Omental fat pad (tissue), 4 donors: ENCODE results near the gene STING1. TPM values are rescaled to one million over a fixed set of nuclear protein-coding genes. Genes with fewer than 3 reads are reported as not detected.
"Not testable (repeated sequence)": the region's sequence is repeated elsewhere in the genome, so short reads cannot be mapped to it uniquely, and the experiment has no call there.

Source experiments
- ATAC-seq: fragments of 150-250 bp; one replicate; pipeline ENCODE4 v1.9.1; 2016; ENCODE audit warnings: mild to moderate bottlenecking, moderate library complexity; ENCODE audit not compliant: low FRiP score
- DNase-seq: peaks from one replicate; pipeline ENCODE4 v3.0.0-alpha.2; 2019; ENCODE audit warnings: low spot score
- total RNA-seq, 4 donors: library from RNA; depleted of rRNA; stranded (reverse); fragments of >200 nt; gene quantifications; one replicate each; pipeline ENCODE4 v1.1.0, GENCODE V29; 2016
- TF ChIP-seq, protein P1 (sequence below), 3 donors: fragments of 450-650 bp; IDR thresholded peaks; one replicate each; pipeline ENCODE4 v1.5.1; 2016 to 2017; ENCODE audit warnings: antibody characterized with exemption in 3 of 3, mild to moderate bottlenecking in 3 of 3, moderate library complexity in 2 of 3

STING1 gene
- total RNA-seq, 4 donors from 2014 or later: 32.8 to 93.3 (median 48.7) TPM

DNA sequence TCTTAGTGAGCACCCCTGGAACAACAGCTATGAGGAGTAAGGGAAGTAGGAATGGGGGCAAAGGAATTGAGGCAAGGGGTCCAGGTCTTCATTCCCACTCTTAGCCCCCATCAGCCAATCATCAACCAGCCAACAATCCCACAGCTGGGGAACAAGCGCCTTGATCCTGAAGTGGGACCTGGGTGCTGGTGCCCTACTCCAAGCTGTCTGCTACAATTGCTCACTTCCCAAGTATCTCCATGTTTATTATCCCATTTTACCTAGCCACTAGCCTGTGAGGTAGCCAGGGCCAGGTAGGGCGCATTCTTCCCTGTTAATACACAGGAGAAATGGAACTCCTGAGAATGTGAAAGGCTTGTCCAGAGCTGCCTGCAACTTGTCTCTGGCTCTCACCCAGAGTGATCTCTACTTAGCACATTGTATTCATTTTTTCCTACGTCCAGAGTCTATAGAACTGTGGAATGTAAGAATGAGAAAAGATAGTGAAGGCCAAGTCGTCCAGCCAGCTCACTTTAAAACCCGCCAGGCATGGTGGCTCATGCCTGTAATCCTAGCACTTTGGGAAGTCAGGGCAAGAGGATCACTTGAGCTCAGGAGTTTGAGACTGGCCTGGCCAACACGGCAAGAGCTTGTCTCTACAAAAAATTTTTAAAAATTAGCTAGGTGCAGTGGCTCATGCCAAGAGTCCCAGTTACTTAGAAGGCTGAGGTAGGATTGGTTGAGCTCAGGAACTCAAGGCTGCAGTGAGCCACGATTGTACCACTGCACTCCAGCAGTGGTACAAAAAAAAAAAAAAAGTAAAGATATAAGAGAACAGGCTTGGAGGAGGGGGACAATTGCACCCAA is 37.0 kb downstream of the STING1 start:
- ATAC-seq (no peak), DNase-seq (no peak)
- TF ChIP-seq, protein P1, sequence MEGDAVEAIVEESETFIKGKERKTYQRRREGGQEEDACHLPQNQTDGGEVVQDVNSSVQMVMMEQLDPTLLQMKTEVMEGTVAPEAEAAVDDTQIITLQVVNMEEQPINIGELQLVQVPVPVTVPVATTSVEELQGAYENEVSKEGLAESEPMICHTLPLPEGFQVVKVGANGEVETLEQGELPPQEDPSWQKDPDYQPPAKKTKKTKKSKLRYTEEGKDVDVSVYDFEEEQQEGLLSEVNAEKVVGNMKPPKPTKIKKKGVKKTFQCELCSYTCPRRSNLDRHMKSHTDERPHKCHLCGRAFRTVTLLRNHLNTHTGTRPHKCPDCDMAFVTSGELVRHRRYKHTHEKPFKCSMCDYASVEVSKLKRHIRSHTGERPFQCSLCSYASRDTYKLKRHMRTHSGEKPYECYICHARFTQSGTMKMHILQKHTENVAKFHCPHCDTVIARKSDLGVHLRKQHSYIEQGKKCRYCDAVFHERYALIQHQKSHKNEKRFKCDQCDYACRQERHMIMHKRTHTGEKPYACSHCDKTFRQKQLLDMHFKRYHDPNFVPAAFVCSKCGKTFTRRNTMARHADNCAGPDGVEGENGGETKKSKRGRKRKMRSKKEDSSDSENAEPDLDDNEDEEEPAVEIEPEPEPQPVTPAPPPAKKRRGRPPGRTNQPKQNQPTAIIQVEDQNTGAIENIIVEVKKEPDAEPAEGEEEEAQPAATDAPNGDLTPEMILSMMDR (IDR thresholded peaks at IDR 0.05): no peak

DNA sequence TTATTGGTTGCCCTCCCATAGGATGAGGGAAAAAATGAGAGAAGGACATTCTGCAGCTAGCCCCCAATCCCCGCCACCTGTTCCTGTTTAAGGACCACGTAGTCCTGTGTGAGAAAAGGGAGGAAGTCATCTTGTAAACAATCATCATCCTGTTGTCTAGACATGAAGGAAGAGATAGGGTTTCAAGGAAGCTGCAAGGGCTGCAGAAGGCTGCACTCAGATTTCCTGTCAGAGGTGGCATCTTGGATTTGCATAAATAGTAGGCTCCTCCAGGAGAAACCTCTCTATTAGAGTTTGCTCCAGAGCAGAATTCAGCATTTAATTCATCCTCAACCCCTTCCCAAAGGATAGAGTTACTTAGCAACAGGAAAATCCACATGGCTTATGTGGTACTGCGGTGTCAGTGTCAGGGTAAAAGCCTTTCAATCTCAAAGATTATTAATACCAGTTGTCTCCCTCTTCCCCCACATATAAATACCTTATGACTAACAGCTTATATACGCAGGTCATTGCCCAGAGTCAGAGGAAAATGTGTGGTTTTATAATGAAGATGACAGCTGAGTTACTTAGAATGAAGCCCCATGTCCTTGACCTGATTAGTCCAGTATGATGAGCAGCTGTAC is 38.6 kb downstream of the STING1 start:
- ATAC-seq (no peak), DNase-seq (no peak)
- TF ChIP-seq, protein P1 (IDR thresholded peaks at IDR 0.05): no peak

DNA sequence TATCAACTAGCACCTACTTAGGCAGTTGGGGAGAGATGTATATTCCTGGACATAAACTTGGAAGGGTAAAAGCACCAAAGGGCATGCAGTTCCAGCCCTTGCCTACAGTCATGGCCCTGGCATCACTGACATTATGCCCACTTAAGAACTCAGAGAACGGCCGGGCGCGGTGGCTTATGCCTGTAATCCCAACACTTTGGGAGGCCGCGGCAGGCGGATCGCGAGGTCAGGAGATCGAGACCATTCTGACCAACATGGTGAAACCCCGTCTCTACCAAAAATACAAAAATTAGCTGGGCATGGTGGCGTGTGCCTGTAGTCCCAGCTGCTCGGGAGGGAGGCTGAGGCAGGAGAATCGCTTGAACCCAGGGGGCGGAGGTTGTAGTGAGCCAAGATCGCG is 42.1 kb downstream of the STING1 start:
- DNase-seq: not testable (repeated sequence)

GRCh38 chr5:139439013-139439903 is 43.3 kb downstream of the STING1 start, which contains the start of gene DNAJC18:
TSS of gene DNAJC18 (minus strand) at chr5:139439525. CDS start at chr5:139439445, 80 bp downstream.
- peak; percentile 86 for DNase-seq
- peak; percentile 99 for ATAC-seq
- TF ChIP-seq, protein P1 (IDR thresholded peaks at IDR 0.05): no peak

More for the DNA sequence above, 42.1 kb downstream of the STING1 start:
- ATAC-seq: not testable (repeated sequence)

GRCh38 chr5:139438707-139439012 is 43.9 kb downstream of the STING1 start:
- ATAC-seq (no peak), DNase-seq (no peak)
- TF ChIP-seq, protein P1 (IDR thresholded peaks at IDR 0.05): no peak

GRCh38 chr5:139435676-139436075 is 46.9 kb downstream of the STING1 start:
- ATAC-seq (no peak), DNase-seq (no peak)
- TF ChIP-seq, protein P1 (IDR thresholded peaks at IDR 0.05): no peak

DNA sequence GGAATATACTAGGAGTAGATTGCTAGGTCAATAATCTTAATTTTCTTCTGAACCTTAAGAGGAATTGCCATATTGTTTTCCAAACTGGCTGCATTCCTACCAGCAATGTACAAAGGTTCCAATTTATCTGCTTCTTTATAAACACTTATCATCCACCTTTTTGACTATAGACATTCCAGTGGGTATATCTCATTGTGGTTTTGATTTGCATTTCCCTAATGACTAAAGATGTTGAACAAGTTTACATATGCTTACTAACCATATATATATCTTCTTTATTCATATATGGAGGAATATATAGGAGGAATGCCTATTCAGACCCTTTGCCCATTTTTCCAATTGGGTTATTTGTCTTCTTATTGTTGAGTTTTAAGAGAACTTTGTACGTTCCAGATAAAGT is 50.9 kb downstream of the STING1 start:
- ATAC-seq (no peak), DNase-seq (no peak)
- TF ChIP-seq, protein P1 (IDR thresholded peaks at IDR 0.05): no peak
